ENCODE data around the gene ALKBH1. TPM values are rescaled to one million over a fixed set of nuclear protein-coding genes. Genes with fewer than 3 reads are reported as not detected.

ALKBH1 gene
- total RNA-seq, 3 donors from 2014 or later (not counting 1 experiment from before 2014, with no cell fraction given) = 3.6 to 10.2 (median 7.1) TPM

GRCh38 chr14:77630111-77630510 lies 77.7 kb downstream of the ALKBH1 start:
- no peak for TF ChIP-seq CTCF (IDR thresholded peaks at IDR 0.05)
- WGBS (ENCODE audit: insufficient coverage) = 62% methylated on average over 2 of the region's 2 CpGs
- no peaks in the 10 kb centered on the region for H3K9me3 Mint-ChIP-seq
- no peaks in the 10 kb centered on the region for H3K4me1 Mint-ChIP-seq
- intact Hi-C loops (cut with micrococcal nuclease) = no loop called here
- Histone ChIP-seq H3K4me3 (ENCODE audit: low read length) (no peak overlapping the region), H3K36me3 (ENCODE audit: control insufficient read depth, insufficient read depth, low read length) (no peaks in the 10 kb centered on the region), H3K27me3 (ENCODE audit: control insufficient read depth, insufficient read depth, low read length) (no peaks in the 10 kb centered on the region), H3K27ac (ENCODE audit: low read length) (no peak overlapping the region), H3K4me1 (ENCODE audit: control insufficient read depth, insufficient read depth, low read length) (no peaks in the 10 kb centered on the region), H3K9me3 (ENCODE audit: control insufficient read depth, insufficient read depth, low read length) (no peaks in the 10 kb centered on the region)
- H3K36me3 Mint-ChIP-seq = no peaks in the 10 kb centered on the region
- H3K27me3 Mint-ChIP-seq (ENCODE audit: low read depth in 2 of 2) = peaks cover 0 to 11% of the 10 kb centered on the region in 2 donors
- no peak overlapping the region for H3K27ac Mint-ChIP-seq
- DNase-seq (no peak), ATAC-seq (no peak)
- no peak overlapping the region for H3K4me3 Mint-ChIP-seq

- no peak for ATAC-seq
Observed at GRCh38 chr14:77625360-77625759, 82.5 kb downstream of the ALKBH1 start.

GRCh38 chr14:77623201-77623600 lies 84.6 kb downstream of the ALKBH1 start:
- Histone ChIP-seq H3K9me3 (ENCODE audit: control insufficient read depth, insufficient read depth, low read length) (no peaks in the 10 kb centered on the region), H3K4me1 (ENCODE audit: control insufficient read depth, insufficient read depth, low read length) (peaks cover 4% of the 10 kb centered on the region), H3K4me3 (ENCODE audit: low read length) (no peak overlapping the region), H3K27me3 (ENCODE audit: control insufficient read depth, insufficient read depth, low read length) (no peaks in the 10 kb centered on the region), H3K36me3 (ENCODE audit: control insufficient read depth, insufficient read depth, low read length) (no peaks in the 10 kb centered on the region), H3K27ac (ENCODE audit: low read length) (no peak overlapping the region)
- no peak overlapping the region for H3K27ac Mint-ChIP-seq
- H3K27me3 Mint-ChIP-seq (ENCODE audit: low read depth in 2 of 2) = peaks cover 0 to 2% of the 10 kb centered on the region in 2 donors
- H3K4me1 Mint-ChIP-seq = no peaks in the 10 kb centered on the region
- no peaks in the 10 kb centered on the region for H3K9me3 Mint-ChIP-seq
- DNase-seq (no peak), ATAC-seq (no peak)
- no peak for TF ChIP-seq CTCF (IDR thresholded peaks at IDR 0.05)
- no peak overlapping the region for H3K4me3 Mint-ChIP-seq
- intact Hi-C loops (cut with micrococcal nuclease) = no loop called here
- H3K36me3 Mint-ChIP-seq = no peaks in the 10 kb centered on the region
- WGBS (ENCODE audit: insufficient coverage) = 83% methylated on average over 1 of the region's 1 CpG

More at GRCh38 chr14:77625360-77625759, 82.5 kb downstream of the ALKBH1 start:
- no peak overlapping the region for H3K4me3 ChIP-seq (ENCODE audit: low read length)
- TF ChIP-seq CTCF (IDR thresholded peaks at IDR 0.05) = no peak
- Mint-ChIP-seq H3K36me3 (no peaks in the 10 kb centered on the region), H3K27me3 (ENCODE audit: low read depth in 2 of 2) (peaks cover 0 to 11% of the 10 kb centered on the region in 2 donors), H3K4me1 (no peaks in the 10 kb centered on the region), H3K4me3 (no peak overlapping the region), H3K27ac (no peak overlapping the region), H3K9me3 (no peaks in the 10 kb centered on the region)
- DNase-seq = no peak
- intact Hi-C loops (cut with micrococcal nuclease) = no loop called here
- no peaks in the 10 kb centered on the region for H3K27me3 ChIP-seq (ENCODE audit: control insufficient read depth, insufficient read depth, low read length)
- H3K36me3 ChIP-seq (ENCODE audit: control insufficient read depth, insufficient read depth, low read length) = no peaks in the 10 kb centered on the region
- 78% methylated on average over 1 of the region's 3 CpGs for WGBS (ENCODE audit: insufficient coverage)
- H3K27ac ChIP-seq (ENCODE audit: low read length) = no peak overlapping the region
- H3K4me1 ChIP-seq (ENCODE audit: control insufficient read depth, insufficient read depth, low read length) = peaks cover 4% of the 10 kb centered on the region
- no peaks in the 10 kb centered on the region for H3K9me3 ChIP-seq (ENCODE audit: control insufficient read depth, insufficient read depth, low read length)

Other genes with a start within 250 kb of the ALKBH1 start
- 100 to 1,000 TPM in 1 of 3 donors, 10 to 100 TPM in 2; 70.4 to 101 (median 94.3) TPM for gene AHSA1, start 249.9 kb downstream of the ALKBH1 start, total RNA-seq
- gene ISM2, start 209.2 kb downstream of the ALKBH1 start, total RNA-seq = not detected
- 10 to 100 TPM; 35.2 to 58.6 (median 50.4) TPM for gene SPTLC2, start 91.4 kb downstream of the ALKBH1 start, total RNA-seq
- gene SLIRP, start 80 bp upstream of the ALKBH1 start, total RNA-seq = 10 to 100 TPM; 29.5 to 33.1 (median 31.6) TPM
- 100 to 1,000 TPM in 2 of 3 donors, 10 to 100 TPM in 1; 89.7 to 106 (median 103) TPM for gene SNW1, start 53.1 kb upstream of the ALKBH1 start, total RNA-seq
- 1 to 10 TPM; 8.0 to 9.2 (median 8.5) TPM for gene ADCK1, start 92.1 kb upstream of the ALKBH1 start, total RNA-seq